Right forelimb (tissue), 1 donor: ENCODE data around the gene DNALI1.

Experiments
- DNase-seq: peaks from one replicate; pipeline ENCODE4 v3.0.0-alpha.2; 2018

The DNALI1 gene

DNA sequence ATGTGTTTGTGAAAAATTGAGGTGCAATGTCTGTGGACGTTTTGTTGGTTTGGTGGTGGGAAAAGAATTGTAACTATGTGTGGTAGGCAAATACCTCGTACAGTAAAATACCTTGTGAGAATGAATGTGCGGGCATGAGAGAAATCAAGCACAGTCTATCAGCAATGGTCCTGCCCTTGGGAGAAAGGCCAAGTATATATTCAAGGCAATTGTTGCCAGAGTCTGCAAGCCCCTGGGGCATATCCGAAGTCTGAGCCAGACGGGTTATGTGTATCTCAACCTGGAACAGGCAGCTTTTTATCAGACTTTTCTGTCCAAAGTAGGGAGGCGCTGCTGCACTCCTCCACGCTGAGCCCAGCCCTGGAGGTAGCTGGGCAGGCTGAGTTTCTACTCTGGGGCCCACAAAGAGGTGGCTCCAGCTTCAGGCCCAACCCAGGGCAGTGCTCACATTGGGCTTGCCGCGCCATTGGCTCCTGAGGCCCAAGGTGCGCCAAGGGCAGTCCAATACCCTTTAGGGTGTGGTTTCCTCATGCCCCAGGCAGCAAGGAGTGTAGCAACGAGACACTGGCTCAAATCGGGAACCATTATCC lies 48.4 kb downstream of the DNALI1 start:
- DNase-seq, result no peak

DNA sequence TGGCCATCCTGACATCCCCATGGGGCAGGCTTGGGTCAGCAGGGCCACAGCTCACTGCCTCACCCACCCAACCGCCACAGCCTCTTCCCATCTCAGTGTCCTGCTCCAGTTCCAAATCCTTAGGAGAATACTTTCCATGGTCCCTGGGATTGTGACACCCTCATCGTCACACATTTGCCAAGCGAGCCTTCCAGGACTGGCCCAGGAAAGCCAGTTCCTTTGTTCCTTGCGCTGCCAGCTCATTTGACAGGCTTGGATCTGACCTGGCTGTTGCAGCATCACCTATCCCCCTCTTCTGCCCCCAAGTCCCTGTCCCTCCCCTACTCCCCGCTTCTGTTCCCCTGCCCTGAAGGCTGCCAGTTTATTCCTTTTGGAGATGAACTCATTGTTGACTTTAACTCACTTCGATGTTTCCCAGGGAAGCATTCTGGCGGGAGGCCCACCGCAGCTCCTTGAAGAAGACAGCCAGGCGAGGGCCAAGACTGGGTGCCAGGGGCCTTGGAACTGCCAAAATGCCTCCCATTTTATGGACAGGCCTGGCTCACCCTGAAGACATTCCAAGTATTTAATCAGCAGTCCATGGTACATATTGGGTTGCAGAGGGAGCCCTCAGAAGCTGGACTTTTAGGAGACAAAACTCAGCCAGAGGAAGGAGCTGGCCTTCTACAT lies 49.2 kb downstream of the DNALI1 start:
- no peak for DNase-seq

DNA sequence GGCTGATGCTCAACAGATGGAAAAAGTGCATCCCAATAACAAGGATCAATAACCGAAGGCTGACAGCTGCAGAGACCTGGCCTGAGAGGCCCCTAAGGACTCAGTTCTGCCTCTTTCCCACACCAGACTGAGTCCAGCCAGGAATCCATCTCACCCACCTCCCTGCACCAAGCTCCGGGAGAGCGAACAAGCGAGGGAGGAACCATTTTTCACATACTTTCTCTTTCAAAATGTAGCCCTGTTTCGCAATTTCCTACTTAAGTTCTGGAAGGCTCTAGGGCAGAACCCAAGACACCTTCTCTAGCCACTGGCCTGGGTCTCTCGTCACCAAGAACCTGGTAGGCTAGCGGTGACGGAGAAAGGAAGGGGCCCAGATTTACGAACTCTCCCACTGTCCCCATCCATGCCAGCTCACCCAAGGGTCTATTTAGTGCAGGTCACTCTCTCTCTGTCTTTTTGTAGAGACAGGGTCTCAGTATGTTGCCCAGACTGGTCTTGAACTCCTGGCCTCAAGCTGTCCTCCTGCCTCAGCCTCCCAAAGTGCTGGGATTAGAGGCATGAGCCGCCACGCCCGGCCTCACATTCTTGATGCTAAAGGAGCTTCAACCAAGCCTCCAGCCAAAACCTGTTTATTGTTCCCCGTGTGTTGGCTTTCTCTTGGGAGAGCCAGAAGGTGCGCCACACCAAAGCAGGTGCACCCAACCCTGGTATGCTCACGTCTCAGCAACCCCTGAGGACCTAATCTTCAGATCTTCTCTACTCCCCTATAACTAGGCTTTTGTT lies 49.9 kb downstream of the DNALI1 start:
- DNase-seq, result no peak

DNA sequence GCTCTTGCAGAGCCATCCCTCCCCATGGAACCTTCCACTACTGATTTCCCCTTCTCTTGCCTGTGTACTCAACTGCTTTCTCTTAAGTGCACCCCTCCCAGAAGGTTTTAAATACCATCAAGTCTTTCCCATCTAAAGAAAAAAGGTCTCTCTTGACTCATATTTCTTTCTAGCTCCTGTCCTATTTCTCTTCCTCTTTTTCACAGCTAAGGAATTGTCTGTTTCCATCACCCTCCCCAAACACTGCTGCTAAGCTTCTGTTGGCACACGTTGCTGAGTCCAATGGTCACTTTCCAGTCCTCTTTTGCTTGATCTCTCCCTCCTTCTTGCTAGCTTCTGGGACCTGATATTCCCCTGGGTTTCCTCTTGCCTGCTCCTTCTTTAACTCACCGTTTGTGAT lies 52.3 kb downstream of the DNALI1 start:
- DNase-seq, result no peak

DNA sequence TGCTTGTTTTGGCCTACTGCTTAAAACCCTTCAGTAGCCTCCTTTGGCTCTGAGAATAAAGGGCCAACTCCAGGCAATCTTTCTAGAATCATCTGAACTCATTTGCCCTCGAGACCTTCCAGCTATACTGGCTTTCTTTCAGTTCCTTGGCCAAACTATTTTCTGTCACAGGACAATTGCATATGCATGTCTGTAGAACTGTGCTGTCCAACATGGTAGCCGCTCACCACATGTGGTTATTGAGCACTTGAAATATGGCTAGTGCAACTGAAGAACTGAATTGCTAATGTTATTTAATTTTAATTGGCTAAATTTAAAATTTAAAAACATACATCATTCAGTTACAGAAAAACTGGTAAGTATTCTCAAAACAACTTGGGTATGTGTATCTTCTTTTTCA lies 53.3 kb downstream of the DNALI1 start:
- no peak for DNase-seq

DNA sequence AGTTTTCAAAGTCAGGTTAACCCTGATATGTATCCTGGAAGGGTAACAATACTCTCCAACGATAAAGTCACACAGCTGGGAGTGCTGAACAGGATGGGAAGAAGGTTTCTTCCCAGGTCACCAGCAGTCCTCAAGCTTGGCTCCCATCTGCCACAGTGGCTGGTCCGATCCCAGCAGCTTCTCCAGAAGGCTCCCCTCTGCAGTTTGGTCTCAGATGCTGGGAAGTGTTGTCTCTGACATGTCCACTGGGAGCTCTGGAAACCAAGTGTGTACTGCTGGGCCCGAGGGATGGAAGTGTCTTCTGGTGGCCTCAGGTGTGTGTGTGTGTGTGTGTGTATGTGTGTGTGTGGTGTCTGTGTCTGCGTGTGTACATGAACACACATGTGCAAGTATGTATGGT lies 55.4 kb downstream of the DNALI1 start:
- no peak for DNase-seq

DNA sequence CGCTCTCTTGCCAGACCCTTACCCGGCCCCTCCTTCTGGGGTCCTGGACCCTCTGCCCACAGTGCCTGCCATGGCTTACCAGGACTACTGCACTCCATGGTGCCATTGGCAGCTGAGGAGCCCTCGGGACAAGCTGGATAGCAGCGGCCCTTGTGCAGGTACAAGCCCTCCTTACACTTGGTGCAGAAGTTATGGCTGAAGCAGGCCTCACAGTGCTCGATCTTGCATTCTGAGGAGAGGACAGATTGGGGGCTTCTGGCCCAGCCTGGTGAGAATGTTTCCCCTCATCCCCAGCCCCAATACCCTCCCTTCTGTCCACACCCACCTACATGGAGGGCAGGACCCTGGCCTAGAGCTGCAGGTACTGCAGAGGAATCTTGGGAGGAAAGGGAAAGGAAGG lies 57.4 kb downstream of the DNALI1 start:
- DNase-seq, result no peak

DNA sequence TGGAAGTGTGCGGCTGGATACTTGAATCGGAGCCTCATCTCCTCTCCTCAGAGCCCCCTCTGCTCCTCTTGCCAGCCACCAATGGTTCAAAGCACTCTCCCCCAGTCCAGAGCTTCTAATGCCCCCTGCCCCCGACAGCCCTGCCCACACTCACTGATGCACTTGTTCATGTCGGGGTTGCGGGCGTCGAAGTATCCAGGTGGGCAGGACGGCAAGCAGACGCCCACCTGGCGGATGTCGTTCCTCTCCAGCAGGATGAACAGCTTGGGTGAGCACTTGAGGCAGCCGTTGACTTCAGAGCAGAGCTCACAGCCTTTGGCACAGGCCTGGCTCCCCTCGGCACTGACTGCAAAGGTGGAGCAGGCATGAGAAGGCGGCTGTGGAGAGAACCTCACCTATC lies 59.6 kb downstream of the DNALI1 start:
- DNase-seq, result no peak
